Measurements from ENCODE around the gene SLIT3.

DNA sequence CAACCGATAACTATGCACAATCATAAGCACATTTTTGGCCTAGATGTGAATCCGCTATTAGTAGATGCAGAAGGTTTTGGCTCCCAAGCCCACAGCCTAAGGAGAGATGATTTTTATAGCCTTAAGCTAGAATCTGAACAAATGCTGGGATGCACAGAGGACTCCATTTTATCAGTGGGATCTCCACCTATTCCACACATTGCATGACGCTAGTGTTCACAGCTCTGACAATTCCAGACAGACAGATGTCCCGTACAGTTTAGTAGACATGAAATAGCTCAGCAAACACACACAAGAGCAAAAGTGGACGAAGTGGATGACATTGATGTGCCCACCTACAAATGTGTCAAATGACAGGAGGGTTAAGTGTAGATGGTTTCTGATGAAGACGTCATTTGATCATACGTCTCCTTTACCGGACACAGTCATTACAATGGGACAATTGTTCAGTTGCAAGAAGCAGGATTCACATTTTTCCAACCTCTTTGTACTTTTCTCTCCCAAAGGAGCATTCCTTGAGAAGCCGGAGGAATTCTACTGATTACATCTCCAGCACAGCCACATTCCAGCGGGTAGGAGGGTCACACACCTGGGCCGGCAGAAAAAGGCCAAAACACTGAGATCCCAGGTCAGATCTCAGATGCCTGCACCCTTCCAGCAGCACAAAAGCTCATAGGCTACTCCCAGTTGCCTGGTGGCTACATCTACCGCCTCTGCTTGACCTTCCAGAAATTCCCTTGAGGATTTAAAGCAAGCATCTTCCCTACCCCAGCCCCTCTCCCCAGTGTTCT, 202.4 kb downstream of the SLIT3 start:
- TF ChIP-seq POLR2A (IDR thresholded peaks at IDR 0.05; ENCODE audit: low read depth, low read length) (no peak), TAF1 (IDR thresholded peaks at IDR 0.05; ENCODE audit: low read depth, low read length) (no peak), POLR2AphosphoS5 (IDR thresholded peaks at IDR 0.05; ENCODE audit: low read depth, low read length) (no peak), SPI1 (IDR thresholded peaks at IDR 0.05; ENCODE audit: low read depth, low read length) (no peak), POU2F2 (IDR thresholded peaks at IDR 0.05; ENCODE audit: low read depth, low read length) (no peak), PAX5 (IDR thresholded peaks at IDR 0.05; ENCODE audit: insufficient read depth, low read length, severe bottlenecking) (no peak)

Measured in GM12891 (cell line).